Measurements from ENCODE around the gene PERM1. TPM values are rescaled to one million over a fixed set of nuclear protein-coding genes. Genes with fewer than 3 reads are reported as not detected.
"Not testable (repeated sequence)": the region's sequence is repeated elsewhere in the genome, so short reads cannot be mapped to it uniquely, and the experiment has no call there.

The PERM1 gene
- total RNA-seq, 2 donors from 2014 or later, result not detected

DNA sequence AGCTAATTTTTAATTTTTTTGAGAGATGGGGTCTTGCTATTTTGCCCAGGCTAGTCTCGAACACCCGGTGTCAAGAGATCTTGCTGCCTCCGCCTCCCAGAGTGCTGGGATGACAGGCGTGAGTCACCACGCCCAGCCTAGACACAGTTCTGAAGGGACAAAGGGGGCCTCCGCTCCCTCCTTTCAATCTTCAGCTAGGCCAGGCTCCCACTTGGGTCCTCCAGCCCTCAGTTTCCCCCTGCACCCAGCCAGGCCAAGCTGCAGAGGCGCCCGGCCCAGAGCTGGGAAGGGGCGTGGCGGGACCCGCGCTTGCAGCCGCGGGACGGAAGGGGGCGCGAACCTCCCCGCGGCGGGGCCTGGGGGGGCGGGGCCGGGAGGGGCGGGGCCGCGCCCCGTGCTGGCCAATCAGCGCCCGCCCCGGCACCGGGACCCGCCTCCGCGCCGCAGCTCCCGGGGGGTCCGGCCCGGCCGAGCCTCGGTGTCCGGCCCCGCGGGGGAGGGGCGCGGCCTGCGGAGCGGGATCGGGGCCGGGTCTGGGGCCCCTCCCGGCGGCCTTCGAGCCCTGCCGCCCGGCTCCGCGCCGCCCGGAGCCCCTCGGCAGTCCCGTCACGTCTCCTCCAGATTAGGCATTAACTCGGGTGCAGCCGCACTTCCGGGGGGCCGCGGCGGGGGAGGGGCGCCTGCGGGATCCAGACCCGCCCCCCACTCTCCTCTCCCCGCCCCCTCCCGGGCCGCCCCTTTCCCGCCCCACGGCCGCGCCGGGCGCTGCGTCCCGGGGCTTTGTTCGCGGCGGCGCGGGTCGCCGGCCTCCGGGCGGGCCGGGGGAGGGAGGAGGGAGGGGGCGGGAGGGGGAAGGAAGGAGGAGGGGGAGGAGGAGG lies 37.5 kb upstream of the PERM1 start:
- ATAC-seq, result peak; percentile 69 to 84
- peaks cover 0 to 5% of the 10 kb centered on the region in 2 donors for H3K36me3 Mint-ChIP-seq
- peak; percentile 84 to 85 for DNase-seq (ENCODE audit: low spot score in 2 of 2)
- no peak overlapping the region for H3K27ac Mint-ChIP-seq
- no peaks in the 10 kb centered on the region for H3K9me3 Mint-ChIP-seq

DNA sequence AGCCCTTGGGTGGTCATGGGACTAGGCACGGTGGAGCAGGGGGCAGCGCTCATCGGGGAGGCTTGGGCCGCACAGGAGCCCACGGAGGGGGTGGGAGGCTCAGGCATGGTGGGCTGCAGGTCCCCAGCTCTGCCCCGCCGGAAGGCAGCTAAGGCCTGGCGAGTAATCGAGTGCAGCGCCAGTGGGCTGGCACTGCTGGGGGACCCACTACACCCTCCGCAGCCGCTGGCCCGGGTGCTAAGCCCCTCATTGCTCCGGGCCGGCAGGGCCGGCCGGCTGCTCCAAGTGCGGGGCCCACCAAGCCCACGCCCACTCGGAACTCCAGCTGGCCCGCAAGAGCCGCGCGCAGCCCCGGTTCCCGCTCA lies 36.4 kb upstream of the PERM1 start:
- not testable (repeated sequence) for DNase-seq (ENCODE audit: low spot score in 2 of 2); H3K9me3 Mint-ChIP-seq; ATAC-seq; H3K36me3 Mint-ChIP-seq; H3K27ac Mint-ChIP-seq

DNA sequence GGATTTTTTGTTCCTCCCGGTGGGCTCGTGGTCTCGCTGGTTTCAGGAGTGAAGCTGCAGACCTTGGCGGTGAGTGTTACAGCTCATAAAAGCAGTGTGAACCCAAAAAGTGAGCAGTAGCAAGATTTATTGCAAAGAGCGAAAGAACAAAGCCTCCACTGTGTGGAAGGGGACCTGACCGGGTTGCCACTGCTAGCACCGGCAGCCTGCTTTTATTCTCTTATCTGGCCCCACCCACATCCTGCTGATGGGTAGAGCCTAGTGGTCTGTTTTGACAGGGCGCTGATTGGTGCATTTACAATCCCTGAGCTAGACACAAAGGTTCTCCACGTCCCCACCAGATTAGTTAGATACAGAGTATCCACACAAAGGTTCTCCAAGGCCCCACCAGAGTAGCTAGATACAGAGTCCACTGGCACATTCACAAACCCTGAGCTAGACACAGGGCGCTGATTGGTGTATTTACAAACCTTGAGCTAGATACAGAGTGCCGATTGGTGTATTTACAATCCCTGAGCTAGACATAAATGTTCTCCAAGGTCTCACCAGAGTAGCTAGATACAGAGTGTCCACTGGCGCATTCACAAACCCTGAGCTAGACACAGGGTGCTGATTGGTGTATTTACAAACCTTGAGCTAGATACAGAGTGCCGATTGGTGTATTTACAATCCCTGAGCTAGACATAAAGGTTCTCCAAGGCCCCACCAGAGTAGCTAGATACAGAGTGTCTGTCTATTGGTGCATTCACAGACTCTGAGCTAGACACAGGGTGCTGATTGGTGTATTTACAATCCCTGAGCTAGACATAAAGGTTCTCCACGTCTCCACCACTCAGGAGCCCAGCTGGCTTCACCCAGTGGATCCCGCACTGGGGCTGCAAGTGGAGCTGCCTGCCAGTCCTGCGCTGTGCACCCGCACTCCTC lies 35.8 kb upstream of the PERM1 start:
- not testable (repeated sequence) for H3K9me3 Mint-ChIP-seq; ATAC-seq; DNase-seq (ENCODE audit: low spot score in 2 of 2); H3K36me3 Mint-ChIP-seq; H3K27ac Mint-ChIP-seq

DNA sequence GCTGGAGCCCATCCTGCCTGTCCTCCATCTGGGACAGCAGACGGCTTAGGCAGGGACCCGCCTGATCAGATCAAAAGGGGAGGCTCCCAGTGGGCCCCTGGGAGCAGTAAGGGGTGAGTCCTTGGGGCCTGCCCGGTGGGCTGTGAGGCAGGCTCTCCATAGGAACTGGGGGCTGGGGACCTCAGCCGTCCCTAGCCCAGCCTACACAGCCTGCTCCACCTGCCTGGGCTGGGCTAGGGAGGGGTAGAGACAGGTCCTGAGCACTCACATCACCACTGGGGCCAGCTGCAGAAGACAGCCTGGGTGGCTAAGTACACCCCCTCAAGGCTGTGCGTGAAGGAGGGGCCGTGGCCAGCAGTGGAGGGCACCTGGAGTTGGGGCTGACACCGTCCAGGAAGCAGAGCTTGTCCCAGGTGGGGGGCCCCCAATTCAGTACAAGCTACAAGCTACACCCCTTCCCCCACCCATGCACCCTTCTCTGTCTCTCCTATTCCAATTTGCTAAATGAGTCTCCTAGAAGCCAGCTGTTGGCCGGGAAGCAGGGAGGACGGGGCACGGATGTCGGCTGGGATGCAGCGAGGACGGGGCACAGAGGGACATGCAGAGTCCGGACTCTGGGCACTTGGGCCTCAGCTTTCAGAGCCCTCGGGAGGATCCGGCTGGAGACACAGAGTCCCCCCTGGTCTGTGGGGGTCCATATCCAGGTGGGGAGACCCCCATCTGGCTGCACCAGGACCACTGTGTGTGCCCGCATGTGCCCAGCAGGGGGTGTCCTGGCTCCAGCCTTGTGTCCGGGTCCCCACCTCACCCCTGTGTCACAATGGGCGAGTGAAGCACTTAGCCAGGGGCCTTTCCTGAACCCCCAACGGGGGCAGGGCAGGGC lies 33.1 kb upstream of the PERM1 start:
- DNase-seq (ENCODE audit: low spot score in 2 of 2), result peak in 1 of 2 donors; percentile 57
- H3K9me3 Mint-ChIP-seq, result no peaks in the 10 kb centered on the region

DNA sequence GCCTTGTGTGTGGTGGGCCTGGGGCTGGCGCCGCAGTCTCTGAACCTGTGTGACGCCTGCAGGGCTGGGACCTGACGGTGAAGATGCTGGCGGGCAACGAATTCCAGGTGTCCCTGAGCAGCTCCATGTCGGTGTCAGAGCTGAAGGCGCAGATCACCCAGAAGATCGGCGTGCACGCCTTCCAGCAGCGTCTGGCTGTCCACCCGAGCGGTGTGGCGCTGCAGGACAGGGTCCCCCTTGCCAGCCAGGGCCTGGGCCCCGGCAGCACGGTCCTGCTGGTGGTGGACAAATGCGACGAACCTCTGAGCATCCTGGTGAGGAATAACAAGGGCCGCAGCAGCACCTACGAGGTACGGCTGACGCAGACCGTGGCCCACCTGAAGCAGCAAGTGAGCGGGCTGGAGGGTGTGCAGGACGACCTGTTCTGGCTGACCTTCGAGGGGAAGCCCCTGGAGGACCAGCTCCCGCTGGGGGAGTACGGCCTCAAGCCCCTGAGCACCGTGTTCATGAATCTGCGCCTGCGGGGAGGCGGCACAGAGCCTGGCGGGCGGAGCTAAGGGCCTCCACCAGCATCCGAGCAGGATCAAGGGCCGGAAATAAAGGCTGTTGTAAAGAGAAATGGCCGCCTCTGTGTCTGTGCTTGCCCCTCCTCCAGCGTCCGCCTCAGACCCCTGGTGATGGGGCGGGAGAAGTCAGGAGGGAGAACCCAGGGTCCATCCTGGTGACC lies 32.2 kb upstream of the PERM1 start:
- Mint-ChIP-seq H3K9me3 (no peaks in the 10 kb centered on the region), H3K27ac (peak overlapping the region; percentile 93 to 94), H3K36me3 (peaks cover 5 to 10% of the 10 kb centered on the region in 2 donors)
- DNase-seq (ENCODE audit: low spot score in 2 of 2), result no peak
- ATAC-seq, result no peak

More for the DNA sequence above, 33.1 kb upstream of the PERM1 start:
- no peak for ATAC-seq
- peaks cover 5 to 10% of the 10 kb centered on the region in 2 donors for H3K36me3 Mint-ChIP-seq
- H3K27ac Mint-ChIP-seq, result peak overlapping the region in 1 of 2 donors; percentile 93

DNA sequence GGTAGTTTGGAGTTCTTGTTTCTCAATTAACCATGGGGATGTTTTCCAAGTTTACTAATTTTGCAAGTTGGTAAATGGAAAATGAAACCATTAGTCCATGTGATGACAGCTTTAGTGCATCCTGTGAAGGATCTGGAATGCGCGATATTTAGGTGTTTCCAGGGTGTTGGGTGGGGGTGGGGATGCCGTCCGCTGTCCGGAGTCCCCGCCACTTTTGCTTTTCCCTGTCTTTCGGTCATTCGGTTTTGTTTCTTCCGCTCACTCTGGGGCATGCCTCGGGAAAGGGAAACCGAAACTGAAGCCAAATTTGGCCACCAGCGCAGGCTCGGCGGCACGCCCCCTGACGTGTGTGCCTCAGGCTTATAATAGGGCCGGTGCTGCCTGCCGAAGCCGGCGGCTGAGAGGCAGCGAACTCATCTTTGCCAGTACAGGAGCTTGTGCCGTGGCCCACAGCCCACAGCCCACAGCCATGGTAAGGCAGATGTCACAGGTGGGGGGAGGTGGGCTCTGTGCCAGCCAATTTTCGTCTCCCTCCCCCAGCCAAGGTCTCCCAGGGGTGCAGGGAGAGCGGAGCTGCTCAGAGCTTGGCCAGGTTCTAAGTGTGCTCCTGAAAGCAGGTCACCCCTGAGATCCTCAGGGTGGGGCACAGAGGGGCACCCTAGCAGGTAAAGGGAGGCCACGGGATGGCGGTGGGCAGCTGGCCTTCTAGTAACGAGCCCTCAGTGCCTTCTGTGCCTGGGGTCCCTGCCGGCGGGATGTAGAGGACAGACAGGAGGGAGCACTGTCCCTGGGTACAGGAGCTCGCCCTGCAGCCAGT lies 31.4 kb upstream of the PERM1 start, which contains the start of gene ISG15:
TSS of gene ISG15 (plus strand) at position 393 of the 817 bp plus-strand sequence. CDS start at position 470, 77 bp downstream.
- ATAC-seq (peak; percentile 93 to 96), DNase-seq (ENCODE audit: low spot score in 2 of 2) (peak; percentile 83 to 92)
- peaks cover 5 to 10% of the 10 kb centered on the region in 2 donors for H3K36me3 Mint-ChIP-seq
- no peaks in the 10 kb centered on the region for H3K9me3 Mint-ChIP-seq
- H3K27ac Mint-ChIP-seq, result peak within 1 kb of the TSS; percentile 93 to 94

DNA sequence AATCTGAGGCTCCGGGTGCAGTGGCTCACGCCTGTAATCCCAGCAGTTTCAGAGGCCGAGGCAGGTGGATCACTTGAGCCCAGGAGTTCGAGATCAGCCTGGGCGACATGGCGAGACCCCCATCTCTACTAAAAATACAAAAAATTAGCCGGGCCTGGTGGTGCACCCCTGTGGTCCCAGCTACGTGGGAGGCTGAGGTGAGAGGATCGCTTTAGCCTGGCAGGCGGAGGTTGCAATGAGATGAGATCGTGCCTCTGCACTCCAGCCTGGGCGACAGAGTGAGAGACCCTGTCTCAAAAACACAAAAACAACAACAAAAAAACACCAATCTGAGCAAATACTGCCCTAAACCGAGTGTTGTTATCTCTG lies 30.8 kb upstream of the PERM1 start:
- peak overlapping the region; percentile 93 to 94 for H3K27ac Mint-ChIP-seq
- H3K9me3 Mint-ChIP-seq; ATAC-seq; H3K36me3 Mint-ChIP-seq; DNase-seq (ENCODE audit: low spot score in 2 of 2): not testable (repeated sequence)

DNA sequence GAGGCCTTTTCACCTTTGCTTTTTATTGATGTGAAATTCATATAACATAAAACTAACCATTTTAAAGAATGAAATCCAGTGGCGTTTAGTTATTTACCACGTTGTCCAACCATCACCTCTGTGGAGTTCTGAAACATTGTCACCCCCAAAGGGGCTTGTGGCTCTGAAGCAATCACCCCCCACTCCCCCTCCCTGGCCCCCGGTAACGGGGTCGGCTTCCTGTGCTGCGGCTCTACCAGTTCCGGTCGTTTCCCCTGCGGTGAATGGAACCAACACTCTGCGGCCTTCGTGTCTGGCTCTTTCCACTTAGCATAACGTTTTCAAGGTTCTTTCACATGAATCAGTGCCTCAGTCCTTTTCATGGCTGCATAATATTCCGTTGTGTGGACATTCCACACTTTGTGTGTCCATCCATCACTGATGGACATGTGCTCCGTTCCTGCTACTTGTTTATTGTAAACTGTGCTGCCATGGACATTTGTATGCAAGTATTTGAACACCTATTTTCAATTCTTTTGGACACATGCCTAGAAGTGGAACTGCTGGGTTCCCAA lies 29.6 kb upstream of the PERM1 start:
- Mint-ChIP-seq H3K27ac (no peak overlapping the region), H3K36me3 (peaks cover 0 to 10% of the 10 kb centered on the region in 2 donors), H3K9me3 (no peaks in the 10 kb centered on the region)
- ATAC-seq (no peak), DNase-seq (ENCODE audit: low spot score in 2 of 2) (no peak)

DNA sequence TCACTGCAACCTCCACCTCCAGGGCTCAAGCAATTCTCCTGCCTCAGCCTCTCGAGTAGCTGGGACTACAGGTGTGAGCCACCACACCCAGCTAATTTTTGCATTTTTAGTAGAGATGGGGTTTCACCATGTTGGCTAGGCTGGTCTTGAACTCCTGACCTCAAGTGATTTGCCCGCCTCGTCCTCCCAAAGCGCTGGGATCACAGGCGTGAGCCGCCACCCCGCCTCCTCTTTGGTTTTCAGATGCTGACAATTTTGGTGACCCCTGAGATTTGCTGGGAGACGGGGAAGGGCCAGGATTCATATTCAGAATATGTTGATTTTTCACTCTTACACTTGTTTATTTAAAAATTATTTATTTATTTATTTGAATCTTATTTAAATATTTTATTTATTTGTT lies 28.2 kb upstream of the PERM1 start:
- not testable (repeated sequence) for ATAC-seq; DNase-seq (ENCODE audit: low spot score in 2 of 2); H3K9me3 Mint-ChIP-seq; H3K27ac Mint-ChIP-seq; H3K36me3 Mint-ChIP-seq

DNA sequence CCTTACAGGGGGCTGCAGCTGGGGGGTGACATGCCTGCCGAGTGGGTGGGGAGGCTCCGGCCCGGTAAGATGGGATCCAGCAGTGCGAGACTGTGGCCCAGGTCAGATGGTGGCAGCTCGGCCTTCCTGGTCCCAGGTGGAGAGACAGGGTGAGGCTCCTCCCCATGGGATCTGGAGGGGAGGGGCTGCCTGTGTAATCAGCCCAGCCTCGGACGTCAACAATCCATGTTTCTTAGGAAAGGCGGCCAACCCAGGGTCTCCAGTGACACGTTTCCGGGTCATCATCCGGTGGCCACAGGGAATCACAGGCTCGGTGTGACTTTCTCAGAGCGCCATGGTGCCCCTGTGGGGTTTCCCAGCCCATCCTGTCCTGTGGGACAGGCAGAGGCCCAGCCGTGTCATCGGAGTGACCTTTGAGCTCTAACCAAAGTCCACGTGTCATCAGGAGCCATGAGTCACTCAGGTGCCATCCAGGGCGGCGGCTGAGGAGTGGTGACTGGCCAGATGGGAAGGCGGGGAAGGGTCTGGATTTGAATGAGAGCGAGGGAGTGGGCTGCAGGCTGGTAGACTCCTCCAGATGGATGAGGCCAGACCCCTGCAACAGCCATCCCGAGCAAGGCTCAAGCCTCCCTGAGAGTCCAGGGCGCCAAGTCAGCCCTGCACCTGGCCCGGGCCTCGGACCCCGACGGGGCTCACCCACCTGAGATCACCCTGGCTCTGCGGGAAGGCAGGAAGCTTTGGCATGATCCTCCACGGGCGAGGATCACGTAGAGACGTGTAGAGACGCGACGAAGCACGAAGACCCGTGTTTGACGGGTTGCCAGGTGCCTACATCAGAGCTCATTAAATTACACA lies 24.6 kb upstream of the PERM1 start:
- ATAC-seq (peak in 1 of 2 donors; percentile 43), DNase-seq (ENCODE audit: low spot score in 2 of 2) (no peak)
- Mint-ChIP-seq H3K36me3 (no peaks in the 10 kb centered on the region), H3K27ac (no peak overlapping the region), H3K9me3 (no peaks in the 10 kb centered on the region)

DNA sequence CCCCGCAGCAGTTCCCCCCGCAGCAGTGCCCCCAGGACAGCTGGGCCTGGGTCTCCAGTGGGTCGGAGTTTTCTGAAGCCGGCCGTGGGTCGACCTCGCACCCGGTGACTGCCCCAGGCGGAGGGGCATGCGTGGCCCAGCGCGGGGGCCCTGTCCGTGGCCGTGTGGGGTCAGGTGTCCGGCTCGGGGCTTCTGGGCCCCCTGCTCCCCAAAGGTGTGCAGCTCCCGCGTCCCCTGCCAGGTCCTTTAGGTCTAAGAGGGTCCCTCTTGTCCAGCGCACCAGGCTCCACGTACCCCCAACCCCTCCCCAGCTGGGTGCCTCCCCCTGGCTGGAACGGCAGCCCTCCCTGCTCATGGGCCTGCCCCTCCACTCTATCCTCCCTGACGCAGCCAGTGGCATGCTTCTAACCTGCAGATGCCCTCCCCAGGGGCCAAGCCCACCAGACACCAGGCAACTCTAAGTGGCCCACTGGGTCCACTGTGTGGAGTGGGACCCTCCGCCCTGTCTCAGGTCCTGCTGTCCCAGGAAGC lies 23.9 kb upstream of the PERM1 start:
- no peak for DNase-seq (ENCODE audit: low spot score in 2 of 2)
- ATAC-seq, result no peak
- H3K9me3 Mint-ChIP-seq, result no peaks in the 10 kb centered on the region
- H3K27ac Mint-ChIP-seq, result no peak overlapping the region
- no peaks in the 10 kb centered on the region for H3K36me3 Mint-ChIP-seq

DNA sequence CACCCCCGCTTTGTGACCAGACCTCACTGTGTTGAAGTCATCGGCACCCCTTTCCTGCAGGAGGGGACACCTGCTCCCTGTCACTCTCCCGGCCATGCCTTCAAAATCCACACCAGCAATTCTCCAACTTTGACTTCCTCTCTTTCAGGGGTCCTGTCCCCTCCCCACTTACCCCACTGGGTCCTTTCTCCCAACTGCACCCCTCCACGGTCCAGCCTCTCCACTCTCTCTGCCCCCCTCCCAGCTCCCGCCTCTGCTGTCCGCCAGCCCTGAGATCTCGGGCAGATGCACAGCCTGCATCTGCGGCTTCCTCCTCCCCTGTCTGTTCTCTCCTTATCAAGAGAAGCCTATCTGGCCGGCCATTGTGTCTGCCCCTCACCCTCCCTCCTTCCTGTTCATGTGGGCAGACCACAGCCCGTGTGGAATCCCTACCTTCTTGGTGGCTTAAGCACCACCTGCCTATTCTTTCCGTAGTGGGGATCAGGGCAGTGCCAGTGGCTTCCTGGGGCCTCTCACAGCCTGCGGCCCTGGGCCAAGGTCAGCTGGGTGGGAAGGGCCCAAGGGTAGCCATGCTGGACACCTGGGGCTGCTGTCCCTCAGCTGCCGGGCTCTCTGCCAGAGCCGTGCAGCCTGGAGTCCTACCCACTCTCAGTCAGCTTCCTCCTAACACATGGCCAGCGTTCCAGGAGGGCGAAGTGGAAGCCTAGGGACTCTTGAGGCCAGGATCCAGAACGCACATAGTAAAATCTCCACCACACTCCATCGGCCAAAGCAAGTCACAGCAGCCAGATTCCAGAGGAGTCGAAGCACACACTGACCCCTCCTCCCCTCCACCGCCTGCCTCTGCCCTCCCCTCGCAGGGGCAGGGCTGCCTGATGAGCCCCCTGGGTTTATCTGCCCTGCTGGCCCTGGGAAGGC lies 23.1 kb upstream of the PERM1 start:
- ATAC-seq (peak in 1 of 2 donors; percentile 15), DNase-seq (ENCODE audit: low spot score in 2 of 2) (no peak)
- Mint-ChIP-seq H3K9me3 (no peaks in the 10 kb centered on the region), H3K27ac (no peak overlapping the region), H3K36me3 (no peaks in the 10 kb centered on the region)

DNA sequence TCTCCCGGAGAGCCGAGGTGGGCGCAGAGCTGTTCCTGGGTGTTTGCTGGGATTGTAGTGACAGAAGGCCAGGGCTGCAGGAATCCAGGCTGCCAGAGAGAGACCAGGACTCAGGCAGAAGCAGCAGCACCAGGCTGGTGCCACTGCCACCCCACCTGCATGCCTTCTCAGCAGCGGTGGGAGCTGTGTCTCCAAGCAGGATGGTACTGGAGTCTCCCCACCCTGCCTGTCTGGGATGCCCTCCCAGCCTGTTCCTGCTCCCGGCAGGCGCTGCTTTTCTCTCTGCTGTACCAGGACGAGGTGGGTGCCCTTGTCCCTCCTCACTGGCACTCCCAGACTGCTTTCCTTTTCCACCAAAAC lies 22.5 kb upstream of the PERM1 start:
- DNase-seq (ENCODE audit: low spot score in 2 of 2), result no peak
- no peaks in the 10 kb centered on the region for H3K9me3 Mint-ChIP-seq
- no peak overlapping the region for H3K27ac Mint-ChIP-seq
- no peak for ATAC-seq
- no peaks in the 10 kb centered on the region for H3K36me3 Mint-ChIP-seq
